ENCODE results near the gene OR4F6.
"Not testable (repeated sequence)": the region's sequence is repeated elsewhere in the genome, so short reads cannot be mapped to it uniquely, and the experiment has no call there.

Gene OR4F6

GRCh38 chr15:101781928-101782327, 21.4 kb upstream of the OR4F6 start:
- H3K4me3 ChIP-seq (ENCODE audit: control insufficient read depth, low read depth, low read length): no peak overlapping the region
- no peak for DNase-seq (ENCODE audit: low read depth)
- TF ChIP-seq, protein P1, sequence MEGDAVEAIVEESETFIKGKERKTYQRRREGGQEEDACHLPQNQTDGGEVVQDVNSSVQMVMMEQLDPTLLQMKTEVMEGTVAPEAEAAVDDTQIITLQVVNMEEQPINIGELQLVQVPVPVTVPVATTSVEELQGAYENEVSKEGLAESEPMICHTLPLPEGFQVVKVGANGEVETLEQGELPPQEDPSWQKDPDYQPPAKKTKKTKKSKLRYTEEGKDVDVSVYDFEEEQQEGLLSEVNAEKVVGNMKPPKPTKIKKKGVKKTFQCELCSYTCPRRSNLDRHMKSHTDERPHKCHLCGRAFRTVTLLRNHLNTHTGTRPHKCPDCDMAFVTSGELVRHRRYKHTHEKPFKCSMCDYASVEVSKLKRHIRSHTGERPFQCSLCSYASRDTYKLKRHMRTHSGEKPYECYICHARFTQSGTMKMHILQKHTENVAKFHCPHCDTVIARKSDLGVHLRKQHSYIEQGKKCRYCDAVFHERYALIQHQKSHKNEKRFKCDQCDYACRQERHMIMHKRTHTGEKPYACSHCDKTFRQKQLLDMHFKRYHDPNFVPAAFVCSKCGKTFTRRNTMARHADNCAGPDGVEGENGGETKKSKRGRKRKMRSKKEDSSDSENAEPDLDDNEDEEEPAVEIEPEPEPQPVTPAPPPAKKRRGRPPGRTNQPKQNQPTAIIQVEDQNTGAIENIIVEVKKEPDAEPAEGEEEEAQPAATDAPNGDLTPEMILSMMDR (IDR thresholded peaks at IDR 0.05; ENCODE audit: control insufficient read depth, insufficient read depth, low read depth, low read length, missing control alignments): no peak

- H3K4me3 ChIP-seq (ENCODE audit: control insufficient read depth, low read depth, low read length): no peak overlapping the region
- TF ChIP-seq, protein P1 (IDR thresholded peaks at IDR 0.05; ENCODE audit: control insufficient read depth, insufficient read depth, low read depth, low read length, missing control alignments): no peak
- DNase-seq (ENCODE audit: low read depth): no peak
These were observed 18.7 kb upstream of the OR4F6 start for GRCh38 chr15:101784644-101785043.

- not testable (repeated sequence) for H3K4me3 ChIP-seq (ENCODE audit: control insufficient read depth, low read depth, low read length); DNase-seq (ENCODE audit: low read depth)
These were observed 16.9 kb upstream of the OR4F6 start for GRCh38 chr15:101786422-101786821.

- not testable (repeated sequence) for H3K4me3 ChIP-seq (ENCODE audit: control insufficient read depth, low read depth, low read length); DNase-seq (ENCODE audit: low read depth)
These were observed 15.3 kb upstream of the OR4F6 start for GRCh38 chr15:101788001-101788400.

GRCh38 chr15:101788503-101789269, 14.6 kb upstream of the OR4F6 start:
- not testable (repeated sequence) for H3K4me3 ChIP-seq (ENCODE audit: control insufficient read depth, low read depth, low read length); DNase-seq (ENCODE audit: low read depth)

- not testable (repeated sequence) for DNase-seq (ENCODE audit: low read depth)
These were observed 12.6 kb upstream of the OR4F6 start for GRCh38 chr15:101790748-101791147.

DNA sequence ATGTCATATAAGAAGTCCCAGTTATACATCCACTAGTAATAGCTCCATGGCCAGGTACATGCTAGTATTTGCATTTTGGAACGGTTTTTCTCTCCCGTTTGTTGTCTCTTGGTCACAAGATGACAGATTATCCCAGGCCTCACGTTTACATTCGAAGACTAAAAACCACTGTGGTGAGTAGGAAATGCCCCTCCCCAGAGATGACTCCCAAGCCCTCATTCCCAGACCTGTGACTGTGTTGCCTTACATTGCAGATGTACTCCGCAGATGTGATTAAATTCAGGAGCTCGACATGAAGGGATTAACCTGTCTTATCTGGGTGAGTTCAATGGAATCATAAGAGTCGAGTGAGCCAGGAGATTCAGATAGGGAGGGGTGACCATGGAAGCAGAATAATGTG, 9.3 kb upstream of the OR4F6 start:
- DNase-seq (ENCODE audit: low read depth); H3K4me3 ChIP-seq (ENCODE audit: control insufficient read depth, low read depth, low read length): not testable (repeated sequence)

More at GRCh38 chr15:101790748-101791147, 12.6 kb upstream of the OR4F6 start:
- H3K4me3 ChIP-seq (ENCODE audit: control insufficient read depth, low read depth, low read length): not testable (repeated sequence)

- H3K4me3 ChIP-seq (ENCODE audit: control insufficient read depth, low read depth, low read length): no peak overlapping the region
- peak; percentile 37 for DNase-seq (ENCODE audit: low read depth)
- TF ChIP-seq, protein P1 (IDR thresholded peaks at IDR 0.05; ENCODE audit: control insufficient read depth, insufficient read depth, low read depth, low read length, missing control alignments): no peak
These were observed 7.9 kb upstream of the OR4F6 start for GRCh38 chr15:101795455-101795854.

GRCh38 chr15:101799665-101800064, 3.6 kb upstream of the OR4F6 start:
- TF ChIP-seq, protein P1 (IDR thresholded peaks at IDR 0.05; ENCODE audit: control insufficient read depth, insufficient read depth, low read depth, low read length, missing control alignments): no peak
- H3K4me3 ChIP-seq (ENCODE audit: control insufficient read depth, low read depth, low read length): no peak overlapping the region
- DNase-seq (ENCODE audit: low read depth): no peak
